GM12865 (cell line): Measurements from ENCODE around the gene MED13L.

Experiments used
- DNase-seq: peaks from one replicate; pipeline ENCODE4 v3.0.0; 2010; ENCODE audit warnings: low read depth
- H3K4me3 ChIP-seq: 2 replicates; pipeline ENCODE4 v1.5.1; 2011; ENCODE audit warnings: mild to moderate bottlenecking, low read depth, low read length, control low read depth
- TF ChIP-seq, protein P1 (sequence below): IDR thresholded peaks from 2 replicates; pipeline ENCODE4 v1.5.1; 2011; ENCODE audit warnings: low read length, control low read depth, low read depth, inconsistent platforms; ENCODE audit not compliant: insufficient read depth; ENCODE audit errors: missing control alignments

The MED13L gene

DNA sequence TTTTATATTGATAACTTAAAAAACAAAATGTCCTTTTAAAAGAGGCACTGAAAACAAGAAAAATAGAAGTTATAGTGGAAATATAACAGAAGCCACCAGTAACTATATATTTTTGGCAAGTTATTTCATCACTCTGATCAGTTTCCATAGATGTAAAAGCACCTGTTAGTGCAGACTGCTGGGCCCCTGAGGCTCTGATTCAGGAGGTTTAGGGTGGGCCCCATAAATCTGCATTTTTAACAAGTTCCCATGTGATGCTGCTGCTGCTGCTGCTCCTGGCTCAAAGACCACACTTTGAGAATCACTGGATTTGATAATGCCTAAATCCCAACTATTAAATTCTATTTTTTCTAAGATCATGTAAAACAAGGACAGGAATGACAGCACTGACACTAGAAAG lies 251.1 kb downstream of the MED13L start:
- H3K4me3 ChIP-seq: no peak overlapping the region
- DNase-seq: no peak
- TF ChIP-seq, protein P1, sequence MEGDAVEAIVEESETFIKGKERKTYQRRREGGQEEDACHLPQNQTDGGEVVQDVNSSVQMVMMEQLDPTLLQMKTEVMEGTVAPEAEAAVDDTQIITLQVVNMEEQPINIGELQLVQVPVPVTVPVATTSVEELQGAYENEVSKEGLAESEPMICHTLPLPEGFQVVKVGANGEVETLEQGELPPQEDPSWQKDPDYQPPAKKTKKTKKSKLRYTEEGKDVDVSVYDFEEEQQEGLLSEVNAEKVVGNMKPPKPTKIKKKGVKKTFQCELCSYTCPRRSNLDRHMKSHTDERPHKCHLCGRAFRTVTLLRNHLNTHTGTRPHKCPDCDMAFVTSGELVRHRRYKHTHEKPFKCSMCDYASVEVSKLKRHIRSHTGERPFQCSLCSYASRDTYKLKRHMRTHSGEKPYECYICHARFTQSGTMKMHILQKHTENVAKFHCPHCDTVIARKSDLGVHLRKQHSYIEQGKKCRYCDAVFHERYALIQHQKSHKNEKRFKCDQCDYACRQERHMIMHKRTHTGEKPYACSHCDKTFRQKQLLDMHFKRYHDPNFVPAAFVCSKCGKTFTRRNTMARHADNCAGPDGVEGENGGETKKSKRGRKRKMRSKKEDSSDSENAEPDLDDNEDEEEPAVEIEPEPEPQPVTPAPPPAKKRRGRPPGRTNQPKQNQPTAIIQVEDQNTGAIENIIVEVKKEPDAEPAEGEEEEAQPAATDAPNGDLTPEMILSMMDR: no peak

DNA sequence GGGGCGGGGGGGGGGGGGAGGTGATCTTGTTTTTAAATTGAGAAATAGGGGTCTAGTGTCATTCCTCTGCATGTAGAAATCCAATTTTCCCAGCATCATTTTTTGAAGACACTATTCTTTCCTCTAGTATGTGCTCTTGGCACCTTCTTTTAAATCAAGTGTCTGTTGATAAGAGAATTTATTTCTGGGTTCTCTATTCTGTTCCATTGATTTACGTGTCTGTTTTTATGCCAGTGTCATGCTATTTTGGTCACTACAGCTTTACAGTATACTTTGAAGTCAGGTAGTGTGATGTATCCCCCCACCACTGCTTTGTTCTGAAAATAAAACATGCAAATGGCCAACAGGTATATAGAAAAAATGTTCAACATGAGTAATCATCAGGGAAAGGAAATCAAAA lies 252.7 kb downstream of the MED13L start:
- no peak overlapping the region for H3K4me3 ChIP-seq
- TF ChIP-seq, protein P1: no peak
- DNase-seq: no peak

DNA sequence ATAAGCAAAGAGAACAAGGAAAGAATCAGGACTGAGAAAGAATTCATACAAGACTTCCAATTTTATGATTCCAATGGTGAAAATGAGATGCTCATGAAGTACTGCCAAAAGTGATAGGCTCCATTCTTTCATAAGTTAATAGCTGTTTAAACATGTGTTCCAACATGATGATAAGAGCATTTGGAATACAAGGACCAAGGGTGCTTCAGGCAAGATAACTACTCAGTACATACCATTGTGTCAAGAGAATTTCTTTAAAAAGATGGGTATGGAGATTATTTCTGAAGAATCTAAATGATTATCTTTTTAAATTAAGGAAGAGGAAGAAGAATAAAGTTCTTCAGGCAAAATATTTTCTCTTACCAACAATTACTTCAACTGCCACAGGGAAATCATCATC lies 258.1 kb downstream of the MED13L start:
- H3K4me3 ChIP-seq: no peak overlapping the region
- DNase-seq: no peak

DNA sequence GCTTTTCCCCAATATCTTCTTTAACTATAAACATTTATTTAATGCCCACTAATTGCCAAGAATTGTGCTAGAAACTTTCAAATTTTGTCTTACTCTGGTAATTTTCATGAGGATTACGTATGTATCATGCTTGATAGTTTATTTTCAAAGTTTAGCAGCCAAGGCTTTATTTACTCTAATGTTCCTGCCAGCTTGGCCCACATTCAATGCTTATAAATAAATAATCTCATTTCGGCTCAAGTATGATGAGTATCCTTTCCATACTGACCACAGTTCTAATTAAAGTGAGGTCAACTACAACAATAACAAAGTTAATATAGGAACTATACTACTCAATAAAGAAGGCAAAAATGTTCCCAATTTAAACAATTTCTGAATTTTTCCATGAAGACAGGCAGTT lies 259.2 kb downstream of the MED13L start:
- H3K4me3 ChIP-seq: no peak overlapping the region
- TF ChIP-seq, protein P1: no peak
- DNase-seq: no peak

More for the DNA sequence above, 258.1 kb downstream of the MED13L start:
- TF ChIP-seq, protein P1: no peak

DNA sequence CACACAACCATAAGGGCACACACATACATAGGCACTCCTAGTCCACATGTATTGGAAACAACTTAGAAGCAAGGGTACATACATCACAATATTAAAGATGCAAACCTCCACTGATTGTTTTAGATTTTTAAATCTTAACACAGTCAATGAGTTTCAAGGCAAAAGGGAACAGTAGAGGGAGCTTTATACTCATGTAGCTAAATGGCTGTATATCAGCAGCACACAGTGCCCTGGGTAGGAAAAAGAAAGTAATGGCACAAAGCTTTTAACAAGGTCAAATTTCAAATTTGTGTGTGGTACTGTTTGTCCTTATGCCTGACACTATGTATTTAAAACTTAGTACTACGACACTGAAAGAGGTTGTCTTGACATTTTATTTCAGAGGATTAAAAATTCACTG lies 262.0 kb downstream of the MED13L start:
- peak; percentile 48 for DNase-seq
- TF ChIP-seq, protein P1: peak; percentile 38
- H3K4me3 ChIP-seq: no peak overlapping the region

DNA sequence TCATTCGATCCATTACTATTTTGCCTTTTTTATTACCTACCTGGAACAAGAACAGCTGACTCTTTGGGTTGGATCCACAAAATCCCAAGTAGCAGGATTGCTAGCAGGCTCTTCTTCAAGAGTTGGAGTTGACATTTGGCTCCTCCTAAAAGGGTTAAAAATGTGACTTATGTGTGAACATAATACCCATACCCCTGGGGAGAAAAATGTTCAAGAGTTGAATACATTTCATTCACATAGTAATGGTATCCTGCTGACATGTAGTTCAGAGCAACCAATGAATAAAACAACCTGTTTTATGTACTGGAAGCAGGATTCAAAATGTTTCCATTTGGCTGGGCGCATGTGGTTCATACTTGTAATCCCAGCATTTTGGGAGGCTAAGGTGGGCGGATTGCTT lies 264.7 kb downstream of the MED13L start:
- no peak for DNase-seq
- TF ChIP-seq, protein P1: no peak
- H3K4me3 ChIP-seq: no peak overlapping the region

DNA sequence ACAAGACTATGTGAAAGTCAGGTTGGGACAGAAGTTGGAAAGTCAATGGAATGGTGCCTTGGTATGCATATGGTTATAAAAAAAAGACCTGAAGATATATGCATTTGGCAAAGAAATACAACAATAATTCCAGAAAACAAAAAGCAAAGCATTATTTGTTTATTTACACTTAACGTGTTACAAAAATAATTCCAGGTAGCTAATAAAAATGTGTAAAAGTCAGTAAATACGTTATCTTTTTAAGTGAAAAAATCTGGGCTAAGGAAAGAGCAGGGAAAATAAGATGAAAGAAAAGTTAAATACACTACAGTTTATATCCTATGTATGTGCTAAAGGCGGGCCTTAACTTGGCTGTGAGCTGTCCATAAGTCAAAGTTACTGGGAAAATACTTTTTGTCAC lies 266.3 kb downstream of the MED13L start:
- TF ChIP-seq, protein P1: no peak
- H3K4me3 ChIP-seq: no peak overlapping the region
- DNase-seq: no peak
